DOHH2 (cell line): ENCODE measurements around the gene MXD4.

ENCODE experiments used
- EZH2phosphoT487 ChIP-seq: fragments of 200-600 bp; sonication (generic); IDR thresholded peaks from 2 replicates; pipeline ENCODE4 v1.6.1; 2017; ENCODE audit warnings: borderline replicate concordance, mild to moderate bottlenecking, antibody characterized with exemption, low read length, moderate library complexity, mixed read lengths
- TF ChIP-seq, protein P1 (sequence below): fragments of 200-600 bp; sonication (generic); IDR thresholded peaks from one replicate; pipeline ENCODE4 v1.5.1; 2014; ENCODE audit warnings: antibody characterized with exemption, mild to moderate bottlenecking, low read depth, low read length; ENCODE audit not compliant: poor library complexity, severe bottlenecking

DNA sequence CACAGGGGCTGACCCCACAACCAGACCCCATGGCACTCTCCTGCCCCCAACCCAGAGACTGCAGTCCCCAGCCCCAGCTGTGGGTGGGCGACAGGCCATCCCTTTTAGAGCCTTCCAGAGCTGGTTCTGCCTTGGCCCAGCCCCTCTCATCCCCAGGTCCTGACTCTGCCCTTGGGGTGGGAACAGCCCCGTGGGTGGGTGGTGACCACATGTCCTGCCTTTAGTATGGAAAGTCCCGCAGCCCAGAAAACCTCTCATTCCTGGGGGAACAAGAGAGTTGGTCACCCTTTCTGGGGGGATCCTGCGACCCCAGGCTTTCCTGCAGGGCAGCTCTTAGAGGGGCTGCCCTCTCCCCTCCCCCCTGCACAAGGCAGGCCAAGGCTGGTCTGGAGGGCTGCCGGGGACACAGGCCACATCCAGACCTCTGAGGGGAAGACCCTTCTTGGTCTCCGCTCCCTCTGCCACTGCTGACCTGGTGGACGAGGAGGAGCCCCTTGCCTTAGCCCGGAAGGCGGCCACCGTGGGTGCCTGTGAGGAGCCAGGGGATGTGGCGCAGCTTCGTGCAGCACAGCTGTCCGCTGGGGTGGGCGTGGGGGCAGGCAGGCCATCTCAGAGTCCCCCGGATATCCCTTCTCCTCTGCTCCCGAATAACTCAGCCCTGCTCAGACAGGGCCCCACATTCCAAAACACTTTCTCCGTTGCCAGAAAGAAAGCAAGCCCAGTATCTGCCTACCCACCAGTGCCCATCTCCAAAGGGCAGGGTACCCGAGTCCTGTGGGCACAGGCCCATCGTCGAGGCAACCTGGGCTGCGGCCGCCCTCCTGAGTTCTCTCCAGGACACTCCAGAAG is 6.7 kb upstream of the MXD4 start:
- TF ChIP-seq, protein P1, sequence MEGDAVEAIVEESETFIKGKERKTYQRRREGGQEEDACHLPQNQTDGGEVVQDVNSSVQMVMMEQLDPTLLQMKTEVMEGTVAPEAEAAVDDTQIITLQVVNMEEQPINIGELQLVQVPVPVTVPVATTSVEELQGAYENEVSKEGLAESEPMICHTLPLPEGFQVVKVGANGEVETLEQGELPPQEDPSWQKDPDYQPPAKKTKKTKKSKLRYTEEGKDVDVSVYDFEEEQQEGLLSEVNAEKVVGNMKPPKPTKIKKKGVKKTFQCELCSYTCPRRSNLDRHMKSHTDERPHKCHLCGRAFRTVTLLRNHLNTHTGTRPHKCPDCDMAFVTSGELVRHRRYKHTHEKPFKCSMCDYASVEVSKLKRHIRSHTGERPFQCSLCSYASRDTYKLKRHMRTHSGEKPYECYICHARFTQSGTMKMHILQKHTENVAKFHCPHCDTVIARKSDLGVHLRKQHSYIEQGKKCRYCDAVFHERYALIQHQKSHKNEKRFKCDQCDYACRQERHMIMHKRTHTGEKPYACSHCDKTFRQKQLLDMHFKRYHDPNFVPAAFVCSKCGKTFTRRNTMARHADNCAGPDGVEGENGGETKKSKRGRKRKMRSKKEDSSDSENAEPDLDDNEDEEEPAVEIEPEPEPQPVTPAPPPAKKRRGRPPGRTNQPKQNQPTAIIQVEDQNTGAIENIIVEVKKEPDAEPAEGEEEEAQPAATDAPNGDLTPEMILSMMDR: no peak
- TF ChIP-seq EZH2phosphoT487: no peak
